Right lobe of liver (tissue), 4 donors: ENCODE data around the gene UMOD.

Experiments
- POLR2A ChIP-seq: fragments of 450-650 bp; IDR thresholded peaks from one replicate; pipeline ENCODE4 v1.6.1; 2017; ENCODE audit warnings: antibody characterized with exemption, mild to moderate bottlenecking
- TF ChIP-seq, protein P1 (sequence below), 4 donors: fragments of 200-600 bp in 3 of 4; fragments of 450-650 bp in 1 of 4; IDR thresholded peaks; one replicate each; pipeline versions ENCODE4 v1.5.1 to v1.8.0; 2016 to 2022; ENCODE audit warnings: antibody characterized with exemption in 4 of 4, mild to moderate bottlenecking in 2 of 4
- donor health status: DM: no; HTN: no; CAD: no.
- donor health status: DM: no; HTN: no; CAD: no.
- donor health status: DM: no; HTN: yes; CAD: no.

DNA sequence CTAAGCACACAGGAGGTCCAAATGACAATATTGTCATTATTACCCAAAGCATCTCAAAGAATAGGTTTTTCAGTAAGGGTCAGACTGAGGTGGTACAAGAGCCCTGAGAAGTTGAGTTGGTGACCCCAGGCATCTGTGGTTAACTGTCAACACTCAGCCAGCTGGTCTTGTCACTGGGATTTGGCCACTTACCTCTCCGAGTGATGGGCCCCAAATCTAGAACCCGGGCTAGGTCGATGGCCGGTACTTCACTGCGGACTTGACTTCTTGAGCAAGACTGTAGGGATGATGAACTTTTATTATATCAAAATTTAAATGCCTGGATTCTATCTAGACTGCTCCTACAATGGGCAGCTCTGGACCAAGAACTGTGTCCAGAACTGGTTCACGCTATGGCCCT lies 36.8 kb downstream of the UMOD start:
- TF ChIP-seq, protein P1, sequence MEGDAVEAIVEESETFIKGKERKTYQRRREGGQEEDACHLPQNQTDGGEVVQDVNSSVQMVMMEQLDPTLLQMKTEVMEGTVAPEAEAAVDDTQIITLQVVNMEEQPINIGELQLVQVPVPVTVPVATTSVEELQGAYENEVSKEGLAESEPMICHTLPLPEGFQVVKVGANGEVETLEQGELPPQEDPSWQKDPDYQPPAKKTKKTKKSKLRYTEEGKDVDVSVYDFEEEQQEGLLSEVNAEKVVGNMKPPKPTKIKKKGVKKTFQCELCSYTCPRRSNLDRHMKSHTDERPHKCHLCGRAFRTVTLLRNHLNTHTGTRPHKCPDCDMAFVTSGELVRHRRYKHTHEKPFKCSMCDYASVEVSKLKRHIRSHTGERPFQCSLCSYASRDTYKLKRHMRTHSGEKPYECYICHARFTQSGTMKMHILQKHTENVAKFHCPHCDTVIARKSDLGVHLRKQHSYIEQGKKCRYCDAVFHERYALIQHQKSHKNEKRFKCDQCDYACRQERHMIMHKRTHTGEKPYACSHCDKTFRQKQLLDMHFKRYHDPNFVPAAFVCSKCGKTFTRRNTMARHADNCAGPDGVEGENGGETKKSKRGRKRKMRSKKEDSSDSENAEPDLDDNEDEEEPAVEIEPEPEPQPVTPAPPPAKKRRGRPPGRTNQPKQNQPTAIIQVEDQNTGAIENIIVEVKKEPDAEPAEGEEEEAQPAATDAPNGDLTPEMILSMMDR (IDR thresholded peaks at IDR 0.05): no peak
- TF ChIP-seq POLR2A: no peak
